Measurements from ENCODE around the gene RPS14. TPM values are rescaled to one million over a fixed set of nuclear protein-coding genes. Genes with fewer than 3 reads are reported as not detected.

RPS14 gene
- total RNA-seq, 2 experiments from 2014 or later = 2,270 to 3,312 TPM

GRCh38 chr5:150412319-150413175 is 37.0 kb downstream of the RPS14 start, which contains the start of gene CD74:
TSS of gene CD74 (minus strand) at chr5:150412910. CDS start at chr5:150412749, 161 bp downstream.
- Mint-ChIP-seq H3K36me3 (ENCODE audit: low read depth) (peaks cover 14% of the 10 kb centered on the region), H3K27me3 (no peaks in the 10 kb centered on the region), H3K9me3 (ENCODE audit: low read depth) (no peaks in the 10 kb centered on the region), H3K4me3 (peak within 1 kb of the TSS; percentile 99), H3K27ac (peak within 1 kb of the TSS; percentile 99), H3K4me1 (peaks cover 36% of the 10 kb centered on the region)
- DNase-seq (peak; percentile 96), ATAC-seq (peak; percentile 88)
- ChIA-PET CTCF (interaction anchor here (0.6 to 3.8 kb wide), 9 partner anchors 14 to 1030 kb away, joined by 3 to 22 read pairs (median 3); no protein-coding TSS in a partner anchor), POLR2A (interaction anchor here (0.6 to 1.3 kb wide), 9 partner anchors 9 to 738 kb away, joined by 3 to 10 read pairs (median 5); partner anchors contain the start of gene RPS14)
- intact Hi-C loops (cut with DNase I, micrococcal nuclease) = loop anchor here (1.0 to 2.0 kb wide), 9 partner anchors 24 to 1056 kb away; partner anchors contain the start of genes TCOF1 (in 2 of the 2), HMGXB3 (in 1 of the 2), RBM22 (in 1 of the 2) and RPS14 (in 1 of the 2)

DNA sequence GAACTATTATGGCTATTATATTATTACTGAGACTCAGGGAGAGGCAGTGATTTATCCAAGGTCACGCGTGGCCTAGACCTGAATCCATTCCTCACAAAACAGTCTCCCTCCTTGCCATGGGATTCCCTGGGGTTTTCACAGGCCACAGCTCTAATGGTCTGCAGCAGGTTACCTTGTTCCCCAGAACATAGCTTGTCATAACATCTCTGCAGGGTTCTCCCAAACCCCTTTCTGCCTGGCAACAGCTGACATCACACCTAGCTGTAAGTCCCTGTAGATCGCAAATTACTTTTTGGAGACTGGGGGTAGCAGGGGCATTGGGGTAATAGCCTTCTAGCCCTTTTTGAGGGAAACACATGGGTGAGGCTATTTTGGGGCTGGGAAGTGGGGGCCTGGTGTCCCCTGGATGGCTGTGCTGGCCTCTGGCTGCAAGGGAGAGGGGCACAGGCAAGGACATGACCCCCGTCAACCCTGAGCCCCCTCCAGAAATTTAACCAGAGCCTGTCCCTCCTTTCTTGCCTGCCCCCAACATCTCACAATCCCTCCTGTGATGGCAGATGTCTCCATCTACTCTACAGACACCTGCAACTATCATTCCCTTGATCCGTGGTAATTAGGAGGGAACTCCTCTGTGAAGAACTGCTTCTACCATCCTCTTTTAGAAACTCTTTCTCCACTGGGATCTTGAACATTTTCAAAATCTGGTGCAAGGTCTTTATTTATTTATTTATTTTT is 38.1 kb downstream of the RPS14 start:
- Mint-ChIP-seq H3K27ac (peak overlapping the region; percentile 99), H3K4me3 (peak overlapping the region; percentile 99), H3K9me3 (ENCODE audit: low read depth) (no peaks in the 10 kb centered on the region), H3K4me1 (peaks cover 36% of the 10 kb centered on the region), H3K27me3 (no peaks in the 10 kb centered on the region), H3K36me3 (ENCODE audit: low read depth) (peaks cover 14% of the 10 kb centered on the region)
- ChIA-PET POLR2A (interaction anchor here (0.7 to 1.7 kb wide), 5 partner anchors 8 to 49 kb away, joined by 3 to 9 read pairs (median 6); partner anchors contain the start of gene RPS14), CTCF (interaction anchor here (0.6 to 3.8 kb wide), 6 partner anchors 13 to 48 kb away, joined by 3 to 22 read pairs (median 7); partner anchors contain the start of gene RPS14)
- ATAC-seq = peak; percentile 31
- peak; percentile 83 for DNase-seq
- intact Hi-C loops (cut with DNase I, micrococcal nuclease) = loop anchor here in 1 of 2 experiments (2.0 kb wide), 1 partner anchor 411 kb away; the partner anchor contains the start of genes HMGXB3 and TIGD6

- CTCF ChIA-PET = interaction anchor here (0.5 to 3.8 kb wide), 7 partner anchors 12 to 421 kb away, joined by 3 to 22 read pairs (median 6); partner anchors contain the start of gene RPS14
- POLR2A ChIA-PET = interaction anchor here (0.6 to 1.7 kb wide), 8 partner anchors 8 to 48 kb away, joined by 3 to 11 read pairs (median 6); partner anchors contain the start of gene RPS14
- Mint-ChIP-seq H3K4me1 (peaks cover 36% of the 10 kb centered on the region), H3K9me3 (ENCODE audit: low read depth) (no peaks in the 10 kb centered on the region), H3K27ac (peak overlapping the region; percentile 99), H3K27me3 (no peaks in the 10 kb centered on the region), H3K36me3 (ENCODE audit: low read depth) (peaks cover 21% of the 10 kb centered on the region), H3K4me3 (peak overlapping the region; percentile 99)
- peak; percentile 23 for ATAC-seq
- intact Hi-C loops (cut with DNase I, micrococcal nuclease) = loop anchor here in 1 of 2 experiments (2.0 kb wide), 1 partner anchor 410 kb away; the partner anchor contains the start of genes HMGXB3 and TIGD6
- peak; percentile 65 for DNase-seq
Observed at GRCh38 chr5:150410524-150411244, 38.9 kb downstream of the RPS14 start.

DNA sequence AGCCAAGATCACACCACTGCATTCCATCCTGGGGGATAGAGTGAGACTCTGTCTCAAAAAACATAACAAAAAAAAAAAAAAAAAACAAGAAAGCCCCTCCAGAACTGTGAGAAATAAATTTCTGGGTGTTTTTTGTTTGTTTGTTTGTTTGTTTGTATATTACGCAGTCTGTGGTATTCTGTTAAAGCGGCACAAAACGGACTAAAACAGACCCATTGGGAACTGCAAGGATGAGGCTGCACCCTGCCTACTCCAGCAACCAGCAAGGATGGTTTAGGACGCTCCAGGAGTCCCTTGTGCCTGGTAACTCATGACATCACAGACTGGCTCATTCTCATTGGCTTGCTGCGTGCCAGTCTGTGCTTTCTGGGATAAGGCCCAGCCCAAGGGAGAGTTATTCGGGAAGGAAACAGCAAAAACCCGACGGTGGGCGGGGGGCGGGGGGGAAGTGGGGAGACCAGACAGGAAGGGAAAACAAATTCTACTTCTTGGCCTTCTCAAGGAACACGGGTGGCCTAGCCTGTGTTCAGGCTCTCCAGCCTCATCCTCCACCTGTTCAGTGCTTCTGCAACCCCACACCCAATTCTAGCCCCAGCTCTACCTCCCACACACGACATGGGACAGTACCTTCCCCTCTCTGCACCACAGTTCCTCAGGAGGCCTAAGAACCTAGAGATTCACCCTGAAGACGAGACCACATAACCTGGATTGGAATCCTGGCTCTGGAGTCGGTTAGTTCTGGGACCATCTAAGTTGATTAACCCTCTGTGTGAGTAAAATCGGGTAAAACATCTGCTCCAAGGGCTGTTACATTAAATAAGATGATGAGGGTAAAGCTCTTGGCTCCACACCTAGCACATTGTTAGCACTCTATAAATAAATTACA is 39.7 kb downstream of the RPS14 start:
- DNase-seq = peak; percentile 66
- Mint-ChIP-seq H3K27ac (peak overlapping the region; percentile 99), H3K27me3 (no peaks in the 10 kb centered on the region), H3K4me1 (peaks cover 36% of the 10 kb centered on the region), H3K9me3 (ENCODE audit: low read depth) (no peaks in the 10 kb centered on the region), H3K36me3 (ENCODE audit: low read depth) (peaks cover 23% of the 10 kb centered on the region), H3K4me3 (peak overlapping the region; percentile 99)
- ATAC-seq = peak; percentile 40
- ChIA-PET CTCF (interaction anchor here (0.5 to 3.8 kb wide), 5 partner anchors 11 to 420 kb away, joined by 3 to 22 read pairs (median 8); partner anchors contain the start of gene RPS14), POLR2A (interaction anchor here (0.6 to 1.7 kb wide), 4 partner anchors 7 to 62 kb away, joined by 3 to 11 read pairs (median 6); partner anchors contain the start of gene RPS14)
- intact Hi-C loops (cut with DNase I, micrococcal nuclease) = loop anchor here in 1 of 2 experiments (2.0 kb wide), 1 partner anchor 409 kb away; the partner anchor contains the start of genes HMGXB3 and TIGD6

- H3K27me3 Mint-ChIP-seq = no peaks in the 10 kb centered on the region
- H3K36me3 Mint-ChIP-seq (ENCODE audit: low read depth) = peaks cover 27% of the 10 kb centered on the region
- H3K9me3 Mint-ChIP-seq (ENCODE audit: low read depth) = no peaks in the 10 kb centered on the region
- ChIA-PET POLR2A (no interaction called here), CTCF (no interaction called here)
- H3K4me1 Mint-ChIP-seq = peaks cover 31% of the 10 kb centered on the region
- no peak for ATAC-seq
- H3K27ac Mint-ChIP-seq = no peak overlapping the region
- no peak for DNase-seq
- intact Hi-C loops (cut with DNase I, micrococcal nuclease) = no loop called here
- H3K4me3 Mint-ChIP-seq = no peak overlapping the region
Observed at GRCh38 chr5:150408231-150408943, 41.2 kb downstream of the RPS14 start.

GRCh38 chr5:150407096-150407720 is 42.3 kb downstream of the RPS14 start:
- Mint-ChIP-seq H3K4me3 (no peak overlapping the region), H3K36me3 (ENCODE audit: low read depth) (peaks cover 31% of the 10 kb centered on the region), H3K27me3 (no peaks in the 10 kb centered on the region), H3K9me3 (ENCODE audit: low read depth) (no peaks in the 10 kb centered on the region), H3K4me1 (peaks cover 22% of the 10 kb centered on the region), H3K27ac (no peak overlapping the region)
- no peak for ATAC-seq
- DNase-seq = no peak
- intact Hi-C loops (cut with DNase I, micrococcal nuclease) = no loop called here
- CTCF ChIA-PET = interaction anchor here (0.9 kb wide), 1 partner anchor 9 kb away, joined by 4 read pairs; no protein-coding TSS in a partner anchor
- POLR2A ChIA-PET = interaction anchor here (1.8 kb wide), 1 partner anchor 29 kb away, joined by 3 read pairs; no protein-coding TSS in a partner anchor

- ATAC-seq (no peak), DNase-seq (no peak)
- Mint-ChIP-seq H3K27me3 (no peaks in the 10 kb centered on the region), H3K9me3 (ENCODE audit: low read depth) (no peaks in the 10 kb centered on the region), H3K27ac (no peak overlapping the region), H3K4me1 (peaks cover 22% of the 10 kb centered on the region), H3K4me3 (no peak overlapping the region), H3K36me3 (ENCODE audit: low read depth) (peaks cover 31% of the 10 kb centered on the region)
- POLR2A ChIA-PET = interaction anchor here (1.8 kb wide), 1 partner anchor 29 kb away, joined by 3 read pairs; no protein-coding TSS in a partner anchor
- intact Hi-C loops (cut with DNase I, micrococcal nuclease) = no loop called here
- CTCF ChIA-PET = interaction anchor here (0.9 to 1.1 kb wide), 2 partner anchors 8 to 29 kb away, joined by 3 to 4 read pairs; no protein-coding TSS in a partner anchor
Observed at GRCh38 chr5:150406723-150407095, 42.8 kb downstream of the RPS14 start.

- intact Hi-C loops (cut with DNase I, micrococcal nuclease) = no loop called here
- H3K9me3 Mint-ChIP-seq (ENCODE audit: low read depth) = no peaks in the 10 kb centered on the region
- DNase-seq (no peak), ATAC-seq (no peak)
- peaks cover 35% of the 10 kb centered on the region for H3K36me3 Mint-ChIP-seq (ENCODE audit: low read depth)
- peaks cover 17% of the 10 kb centered on the region for H3K4me1 Mint-ChIP-seq
- no peak overlapping the region for H3K4me3 Mint-ChIP-seq
- H3K27ac Mint-ChIP-seq = no peak overlapping the region
- CTCF ChIA-PET = interaction anchor here (0.6 to 1.1 kb wide), 2 partner anchors 10 to 30 kb away, joined by 3 to 5 read pairs; no protein-coding TSS in a partner anchor
- POLR2A ChIA-PET = interaction anchor here (1.8 kb wide), 1 partner anchor 30 kb away, joined by 3 read pairs; no protein-coding TSS in a partner anchor
- H3K27me3 Mint-ChIP-seq = no peaks in the 10 kb centered on the region
Observed at GRCh38 chr5:150406103-150406722, 43.3 kb downstream of the RPS14 start.
